Measurements from ENCODE around the gene SPINK8.

Gene SPINK8

DNA sequence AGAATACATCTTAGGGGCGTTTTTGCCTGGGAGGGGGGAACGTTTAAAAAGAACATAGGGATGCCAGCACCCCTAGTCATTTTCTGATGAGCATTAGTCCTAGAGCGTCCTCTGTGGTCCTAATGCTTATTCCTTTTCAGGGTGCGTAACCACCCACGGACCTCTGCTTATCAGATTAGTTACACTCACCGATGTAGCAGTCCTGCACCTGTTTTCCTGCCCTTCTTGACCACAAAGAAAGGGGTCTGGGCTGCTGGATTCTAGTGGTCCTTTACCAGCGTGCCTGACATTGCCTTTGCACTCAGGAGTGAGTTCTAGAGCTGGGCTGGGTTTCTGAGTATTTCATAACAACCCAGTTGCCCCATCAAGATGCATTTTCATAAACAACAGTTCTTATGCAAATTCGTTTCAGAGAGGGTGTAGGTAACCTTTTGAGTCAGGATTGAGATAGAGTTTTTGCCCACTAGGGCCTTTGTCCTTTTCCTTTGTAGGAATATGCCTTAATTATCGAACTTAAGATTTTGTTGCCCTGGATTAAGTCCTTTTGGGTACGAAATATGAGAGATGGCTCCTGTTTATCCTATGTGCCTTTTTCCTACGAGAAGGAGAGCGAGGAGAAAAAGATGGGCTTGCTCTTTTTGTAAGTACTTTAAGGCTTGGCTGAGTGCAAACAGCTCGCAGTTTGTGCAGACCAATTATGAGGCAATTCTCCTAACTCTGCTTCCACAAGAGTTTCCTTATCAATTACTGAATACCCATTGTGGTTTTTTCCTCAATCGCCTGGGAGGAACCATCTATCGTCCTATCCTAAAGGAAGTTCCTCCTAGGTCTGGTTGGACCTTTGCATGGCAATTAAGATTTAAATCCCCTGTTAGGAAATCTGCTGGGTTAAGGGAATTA lies at the start of gene SPINK8:
SPINK8 (minus strand) TSS at position 316 of the 900 bp plus-strand sequence. CDS start 5,320 bp downstream, outside the sequence.
- H3K4me3 ChIP-seq (ENCODE audit: low read depth, low read length), result peak within 1 kb of the TSS; percentile 14
- DNase-seq (ENCODE audit: low read depth), result peak; percentile 74

DNA sequence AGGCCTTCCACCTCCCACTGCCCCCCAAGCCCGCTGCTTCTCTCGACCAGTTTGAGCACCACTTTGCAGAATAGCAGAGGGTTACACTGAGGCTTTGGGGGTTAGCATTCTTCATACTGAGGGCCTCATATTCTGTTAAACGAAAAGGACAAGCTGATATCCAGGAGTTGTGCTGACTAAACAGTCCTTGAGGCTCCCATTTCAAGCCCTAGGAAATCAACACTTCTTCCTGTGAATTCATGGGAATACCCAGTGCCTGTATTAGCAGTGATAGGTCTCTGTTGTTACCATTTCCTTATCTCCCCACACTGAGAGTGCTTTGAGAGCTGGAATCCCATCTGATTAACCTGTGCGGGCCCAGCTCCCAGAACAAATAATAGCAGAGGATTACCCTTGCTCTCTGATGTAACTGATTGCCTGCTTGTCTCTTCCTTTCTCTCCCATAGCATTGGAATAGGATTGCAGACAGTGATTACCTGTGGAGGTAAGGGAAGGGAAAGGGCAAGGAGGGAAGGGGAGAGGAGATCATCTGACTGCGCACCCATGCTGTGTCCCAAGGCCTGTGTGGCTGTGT lies 39.5 kb upstream of the SPINK8 start:
- TF ChIP-seq, protein P1, sequence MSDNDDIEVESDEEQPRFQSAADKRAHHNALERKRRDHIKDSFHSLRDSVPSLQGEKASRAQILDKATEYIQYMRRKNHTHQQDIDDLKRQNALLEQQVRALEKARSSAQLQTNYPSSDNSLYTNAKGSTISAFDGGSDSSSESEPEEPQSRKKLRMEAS (IDR thresholded peaks at IDR 0.05; ENCODE audit: low read depth, low read length), result no peak
- TF ChIP-seq, protein P2, sequence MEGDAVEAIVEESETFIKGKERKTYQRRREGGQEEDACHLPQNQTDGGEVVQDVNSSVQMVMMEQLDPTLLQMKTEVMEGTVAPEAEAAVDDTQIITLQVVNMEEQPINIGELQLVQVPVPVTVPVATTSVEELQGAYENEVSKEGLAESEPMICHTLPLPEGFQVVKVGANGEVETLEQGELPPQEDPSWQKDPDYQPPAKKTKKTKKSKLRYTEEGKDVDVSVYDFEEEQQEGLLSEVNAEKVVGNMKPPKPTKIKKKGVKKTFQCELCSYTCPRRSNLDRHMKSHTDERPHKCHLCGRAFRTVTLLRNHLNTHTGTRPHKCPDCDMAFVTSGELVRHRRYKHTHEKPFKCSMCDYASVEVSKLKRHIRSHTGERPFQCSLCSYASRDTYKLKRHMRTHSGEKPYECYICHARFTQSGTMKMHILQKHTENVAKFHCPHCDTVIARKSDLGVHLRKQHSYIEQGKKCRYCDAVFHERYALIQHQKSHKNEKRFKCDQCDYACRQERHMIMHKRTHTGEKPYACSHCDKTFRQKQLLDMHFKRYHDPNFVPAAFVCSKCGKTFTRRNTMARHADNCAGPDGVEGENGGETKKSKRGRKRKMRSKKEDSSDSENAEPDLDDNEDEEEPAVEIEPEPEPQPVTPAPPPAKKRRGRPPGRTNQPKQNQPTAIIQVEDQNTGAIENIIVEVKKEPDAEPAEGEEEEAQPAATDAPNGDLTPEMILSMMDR (IDR thresholded peaks at IDR 0.05; ENCODE audit: low read depth, low read length), result no peak
- TF ChIP-seq POLR2A (IDR thresholded peaks at IDR 0.05; ENCODE audit: extremely low read depth, insufficient read length) (no peak), MYC (IDR thresholded peaks at IDR 0.05; ENCODE audit: low read depth, low read length) (no peak)
- DNase-seq (ENCODE audit: low read depth), result no peak

DNA sequence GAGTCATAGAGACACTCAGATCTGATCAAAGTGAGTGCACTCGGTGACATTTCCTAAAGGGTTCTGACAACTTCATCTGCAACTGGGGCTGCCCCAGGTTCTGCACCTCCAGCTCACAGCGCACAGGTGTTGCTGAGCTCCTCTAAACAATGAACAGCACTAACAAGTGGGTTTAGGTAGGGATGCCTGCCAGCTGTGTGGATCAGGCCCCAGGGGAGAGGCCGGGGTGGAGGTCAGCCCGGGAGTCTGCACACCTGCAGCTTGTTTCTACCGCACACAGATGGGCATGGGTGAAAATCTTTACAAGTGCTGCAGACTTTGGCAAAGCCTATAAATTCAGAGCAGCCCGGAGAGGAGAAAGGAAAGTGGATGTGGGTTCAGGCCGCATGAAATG lies 38.9 kb upstream of the SPINK8 start:
- H3K4me3 ChIP-seq (ENCODE audit: low read depth, low read length), result no peak overlapping the region
- TF ChIP-seq POLR2A (IDR thresholded peaks at IDR 0.05; ENCODE audit: extremely low read depth, insufficient read length) (no peak), MYC (IDR thresholded peaks at IDR 0.05; ENCODE audit: low read depth, low read length) (no peak)
- TF ChIP-seq, protein P1 (IDR thresholded peaks at IDR 0.05; ENCODE audit: low read depth, low read length), result no peak
- TF ChIP-seq, protein P2 (IDR thresholded peaks at IDR 0.05; ENCODE audit: low read depth, low read length), result no peak
- no peak for DNase-seq (ENCODE audit: low read depth)

More for the DNA sequence above, 39.5 kb upstream of the SPINK8 start:
- H3K4me3 ChIP-seq (ENCODE audit: low read depth, low read length), result no peak overlapping the region

DNA sequence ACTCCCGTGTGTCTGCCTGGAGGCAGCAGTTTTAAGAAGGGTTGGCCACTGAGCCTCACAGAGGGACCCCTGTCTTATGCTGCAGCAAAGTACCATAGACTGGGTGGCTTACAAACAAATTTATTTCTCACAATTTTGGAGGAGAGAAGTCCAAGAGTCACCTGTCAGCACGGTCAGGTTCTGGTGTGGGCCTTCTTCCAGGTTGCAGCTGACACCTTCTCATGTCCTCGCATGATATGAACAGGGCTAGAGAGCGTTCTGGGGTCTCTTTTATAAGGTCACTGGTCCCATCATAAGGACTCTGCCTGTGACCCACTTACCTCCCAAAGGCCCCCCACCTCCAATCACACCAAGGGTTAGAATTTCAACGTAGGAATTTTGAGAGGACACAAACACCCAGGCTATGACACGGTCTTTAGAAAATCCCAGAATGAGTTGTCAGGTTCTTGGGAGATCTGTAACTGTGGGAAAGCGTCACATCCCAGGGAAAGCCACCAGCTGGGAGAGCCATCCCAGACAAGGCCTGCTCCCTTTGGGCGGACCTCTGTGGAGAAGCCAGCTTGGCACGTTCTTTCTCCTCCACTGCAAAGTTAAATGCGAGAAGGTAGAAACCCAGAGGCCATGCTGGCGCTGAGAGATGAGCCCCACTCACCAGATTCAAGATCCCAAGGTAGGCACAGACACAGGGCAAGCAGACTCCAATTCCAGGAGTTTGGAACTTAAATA lies 38.4 kb upstream of the SPINK8 start, which contains the start of gene FBXW12:
FBXW12 (plus strand) TSS at position 569 of the 726 bp plus-strand sequence. CDS start 549 bp downstream, outside the sequence.
- no peak for DNase-seq (ENCODE audit: low read depth)
- H3K4me3 ChIP-seq (ENCODE audit: low read depth, low read length), result no peak within 1 kb of the TSS
- TF ChIP-seq POLR2A (IDR thresholded peaks at IDR 0.05; ENCODE audit: extremely low read depth, insufficient read length) (no peak), MYC (IDR thresholded peaks at IDR 0.05; ENCODE audit: low read depth, low read length) (no peak)
- TF ChIP-seq, protein P1 (IDR thresholded peaks at IDR 0.05; ENCODE audit: low read depth, low read length), result no peak
- TF ChIP-seq, protein P2 (IDR thresholded peaks at IDR 0.05; ENCODE audit: low read depth, low read length), result no peak

DNA sequence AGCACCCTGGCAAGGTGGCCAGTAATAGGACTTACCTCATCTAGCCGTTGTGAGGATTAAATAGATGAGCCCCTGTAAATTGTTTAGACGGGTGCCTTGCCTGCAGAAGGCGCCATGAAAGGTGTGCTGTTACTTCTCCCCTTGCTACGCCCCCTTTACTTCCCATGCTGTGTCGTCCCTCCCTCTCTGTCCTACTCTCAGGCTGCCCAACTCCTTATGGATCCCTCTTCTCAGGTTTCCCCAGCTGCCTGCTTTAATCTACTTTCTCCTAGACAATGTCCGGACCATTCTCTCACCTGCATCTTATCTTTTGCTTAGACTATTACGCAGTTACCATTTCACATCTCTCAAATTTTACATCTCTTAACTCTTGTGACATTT lies 36.9 kb upstream of the SPINK8 start:
- TF ChIP-seq POLR2A (IDR thresholded peaks at IDR 0.05; ENCODE audit: extremely low read depth, insufficient read length), result no peak
- TF ChIP-seq, protein P1 (IDR thresholded peaks at IDR 0.05; ENCODE audit: low read depth, low read length), result no peak
- TF ChIP-seq, protein P2 (IDR thresholded peaks at IDR 0.05; ENCODE audit: low read depth, low read length), result no peak
- TF ChIP-seq MYC (IDR thresholded peaks at IDR 0.05; ENCODE audit: low read depth, low read length), result no peak
- no peak for DNase-seq (ENCODE audit: low read depth)
- H3K4me3 ChIP-seq (ENCODE audit: low read depth, low read length), result no peak overlapping the region

Data from NB4 (cell line).